NCI-H510A treated with DMSO at 0.1 percent for 48 hours (cell line): ENCODE measurements around the gene B3GNT9.

ENCODE experiments used
- DNase-seq: peaks from one replicate; lab custom pipeline; 2025; lab: John Stamatoyannopoulos, UW

The B3GNT9 gene

DNA sequence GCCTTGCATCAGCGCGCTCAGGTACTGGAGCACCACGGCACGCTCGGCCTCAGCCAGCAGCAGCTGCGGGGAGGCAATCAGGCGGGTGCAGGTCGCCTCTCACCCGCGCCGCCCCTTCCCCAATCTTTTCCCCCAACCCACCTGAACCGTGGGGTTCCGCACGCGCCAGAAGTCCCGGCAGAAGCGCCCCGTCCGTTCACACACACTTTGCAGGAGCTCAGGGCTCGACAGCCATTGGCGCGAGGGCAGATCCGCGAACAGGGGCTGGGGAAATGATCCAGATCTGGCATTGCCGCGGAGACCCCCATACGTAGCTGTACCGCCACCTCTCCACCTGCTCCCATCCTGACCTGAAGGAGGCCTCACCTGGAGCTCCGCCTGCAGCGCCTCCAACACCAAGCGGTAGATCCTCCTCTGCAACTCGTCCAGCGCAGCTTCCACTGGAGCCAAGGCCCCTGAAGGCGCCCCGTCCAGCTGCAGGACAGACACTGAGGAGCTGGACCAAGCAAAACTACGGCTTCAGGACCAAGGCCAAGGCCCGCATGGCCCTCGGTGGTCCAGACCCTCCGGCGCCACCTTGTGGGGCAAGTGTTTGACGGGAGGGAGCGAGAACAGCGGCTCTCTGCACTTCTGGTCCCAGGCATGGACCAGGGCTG, 34.3 kb upstream of the B3GNT9 start:
- DNase-seq: peak; percentile 32

DNA sequence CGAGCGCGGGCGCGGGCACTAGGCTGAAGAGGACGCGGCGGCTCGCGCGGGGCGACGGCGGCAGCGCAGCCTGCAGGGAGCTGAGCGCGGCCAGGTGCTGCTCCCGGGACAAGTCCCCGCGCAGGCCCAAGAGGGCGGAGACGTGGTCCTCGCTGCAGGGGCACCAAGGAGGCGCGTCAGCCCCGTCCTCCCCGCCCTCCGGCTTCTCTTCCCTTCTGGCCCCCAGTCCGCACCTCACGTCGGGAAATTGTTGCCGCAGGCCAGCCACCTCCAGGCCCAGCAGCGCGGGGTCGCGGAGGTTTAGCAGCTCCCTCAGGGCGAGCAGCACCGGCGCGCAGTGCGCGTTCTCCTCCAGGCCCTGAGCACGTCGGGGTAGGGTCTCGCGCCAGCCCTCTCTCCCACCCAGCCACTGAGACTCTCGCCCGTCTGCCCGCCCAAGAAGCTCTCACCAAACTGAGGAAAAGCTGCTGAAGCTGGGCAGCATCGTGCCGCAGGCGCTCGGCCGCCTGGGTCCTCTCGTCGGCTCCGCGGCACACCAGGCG, 33.7 kb upstream of the B3GNT9 start:
- no peak for DNase-seq

DNA sequence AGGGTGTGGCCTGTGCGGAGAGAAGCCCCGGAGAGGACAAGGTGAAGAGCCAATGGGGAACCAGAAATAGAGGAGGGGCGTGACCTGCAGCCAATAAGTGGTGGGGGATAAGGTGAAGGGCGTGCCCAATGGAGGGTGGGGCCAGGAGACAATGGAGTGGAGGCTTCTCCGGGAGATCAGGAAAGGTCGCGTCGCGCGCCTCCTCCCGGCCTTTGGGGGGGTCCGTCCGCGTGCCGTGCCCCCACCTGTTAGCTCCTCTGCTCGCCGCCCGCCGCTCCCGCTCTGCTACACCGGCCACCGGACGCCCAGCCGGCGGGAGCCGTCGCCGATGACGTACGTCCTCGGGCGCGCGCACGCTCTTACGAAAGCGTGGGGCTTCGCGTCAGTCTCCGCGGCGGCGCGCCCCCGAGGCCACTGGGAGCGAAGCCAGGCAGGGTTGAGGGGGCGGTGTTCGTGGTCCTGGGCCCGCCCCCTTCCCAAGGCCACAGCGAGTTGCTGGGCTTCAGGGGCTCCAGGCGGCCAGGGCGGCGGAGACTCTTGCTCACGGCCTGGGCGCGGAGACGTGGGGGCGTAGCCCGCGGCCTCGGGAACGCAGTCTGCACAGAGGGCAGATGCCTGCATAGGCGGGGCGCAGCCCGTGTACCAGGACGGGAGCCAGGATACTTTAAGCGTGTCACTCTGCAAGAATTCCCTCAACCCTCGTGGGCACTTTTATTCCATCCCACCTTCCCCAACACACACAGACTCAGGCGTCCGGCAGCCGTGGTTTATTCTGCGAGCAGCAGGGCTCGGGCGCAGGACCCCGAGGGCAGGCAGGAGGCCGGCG, 33.0 kb upstream of the B3GNT9 start, which contains the start of gene MATCAP1:
MATCAP1 (minus strand) TSS at position 337 of the 826 bp plus-strand sequence. CDS start 3,353 bp downstream, outside the sequence.
- DNase-seq: peak; percentile 93

DNA sequence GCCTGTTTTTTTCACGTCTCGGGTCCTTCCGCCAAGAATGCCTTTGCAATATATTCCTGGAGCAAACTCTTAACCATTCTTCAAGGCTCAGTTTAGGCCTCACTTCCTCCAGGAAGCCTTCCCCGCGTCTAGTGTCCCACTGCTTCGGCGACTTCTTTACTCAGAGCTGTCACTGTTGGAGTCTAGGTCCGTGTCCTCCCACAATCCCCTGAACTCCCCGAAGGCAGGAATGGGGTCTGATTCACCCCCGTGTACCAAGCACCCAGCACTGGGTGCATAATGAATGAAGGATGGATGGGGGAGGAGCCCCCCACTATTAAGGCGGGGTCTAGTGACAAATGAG, 32.5 kb upstream of the B3GNT9 start:
- DNase-seq: no peak

DNA sequence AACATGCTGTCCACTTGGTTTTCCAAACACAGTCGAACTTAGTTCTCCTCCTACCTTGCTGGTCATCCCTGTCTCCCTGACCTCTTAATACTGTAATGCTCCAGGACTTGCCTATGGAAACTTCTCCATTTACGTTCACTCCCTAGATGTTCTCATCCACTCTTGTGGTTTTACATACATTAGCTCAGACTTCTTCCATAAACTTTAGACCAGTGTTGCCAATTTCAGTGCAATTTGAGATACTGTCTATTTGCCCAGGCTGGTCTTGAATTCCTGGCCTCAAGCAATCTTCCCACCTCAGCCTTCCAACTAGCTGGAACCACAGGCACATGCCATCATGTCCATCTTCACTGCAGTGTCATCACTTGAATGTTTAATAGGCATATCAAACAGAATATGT, 31.5 kb upstream of the B3GNT9 start:
- no peak for DNase-seq

DNA sequence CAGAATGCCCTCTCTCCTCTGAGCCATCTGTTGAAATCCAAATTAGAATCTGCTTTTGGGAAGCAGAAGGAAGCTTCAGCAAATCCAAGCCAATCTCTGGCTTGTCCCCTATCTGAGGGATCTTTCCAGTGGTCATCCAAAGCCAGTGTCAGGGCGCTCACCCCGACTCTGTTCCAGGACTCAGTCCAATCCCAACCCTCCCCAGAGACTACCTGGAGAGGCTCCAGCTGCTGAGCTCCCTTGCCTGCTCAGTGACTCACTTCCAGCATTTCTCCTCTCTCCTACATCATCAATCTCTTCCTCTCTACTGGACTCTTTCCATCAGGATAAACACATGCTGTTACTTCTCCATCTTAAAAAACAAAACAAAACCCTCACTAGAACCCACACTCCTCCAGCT, 30.5 kb upstream of the B3GNT9 start:
- no peak for DNase-seq

DNA sequence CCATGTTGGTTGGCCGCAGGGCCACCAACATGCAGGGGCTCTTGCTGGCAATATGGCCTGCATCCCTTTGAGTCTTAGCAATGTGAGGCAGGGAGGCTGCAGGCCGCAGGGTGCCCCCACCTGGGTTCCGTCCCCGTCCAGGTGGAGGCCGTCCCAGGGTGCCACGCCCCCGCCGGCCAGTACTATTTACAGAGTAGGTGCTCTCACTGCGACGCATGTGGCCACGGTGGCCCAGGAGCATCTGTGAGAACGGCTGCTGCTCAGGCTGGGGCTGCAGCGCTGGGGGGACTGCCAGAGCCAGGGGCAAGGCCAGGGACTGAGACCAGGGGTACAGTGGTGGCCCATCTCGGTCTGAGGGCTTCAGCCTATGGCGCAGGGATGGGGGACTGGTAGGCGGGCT, 29.4 kb upstream of the B3GNT9 start:
- no peak for DNase-seq

DNA sequence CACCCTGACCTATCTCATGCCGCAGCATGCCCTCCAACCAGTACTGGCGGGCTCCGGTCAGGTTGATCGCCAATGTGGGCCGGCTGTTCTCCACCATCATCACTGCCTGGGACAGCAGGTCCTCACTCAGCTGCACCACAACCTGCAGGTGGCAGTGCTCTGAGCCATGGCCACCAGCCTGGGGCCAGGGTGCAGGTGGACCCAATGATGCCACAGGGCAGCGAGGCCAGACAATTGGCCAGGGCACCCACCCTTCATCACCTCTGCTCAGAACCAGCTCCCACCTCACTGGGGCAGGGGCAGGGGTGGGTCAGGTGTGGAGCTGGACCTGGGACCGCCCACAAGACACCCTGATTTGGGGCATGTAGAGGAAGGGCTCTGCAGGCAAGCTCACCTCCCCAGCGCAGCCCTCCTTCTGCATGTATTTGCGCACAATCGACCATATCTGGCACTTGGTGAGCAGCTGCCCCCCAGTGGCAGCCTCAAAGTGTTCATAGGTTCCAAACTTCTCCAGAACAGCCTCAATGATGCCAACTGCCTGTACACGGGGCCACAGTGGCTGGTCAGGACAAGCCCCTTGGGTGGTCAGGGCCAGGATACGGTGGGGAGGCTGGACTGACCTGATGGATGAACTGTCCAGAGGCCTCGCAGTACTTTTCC, 28.8 kb upstream of the B3GNT9 start:
- no peak for DNase-seq

DNA sequence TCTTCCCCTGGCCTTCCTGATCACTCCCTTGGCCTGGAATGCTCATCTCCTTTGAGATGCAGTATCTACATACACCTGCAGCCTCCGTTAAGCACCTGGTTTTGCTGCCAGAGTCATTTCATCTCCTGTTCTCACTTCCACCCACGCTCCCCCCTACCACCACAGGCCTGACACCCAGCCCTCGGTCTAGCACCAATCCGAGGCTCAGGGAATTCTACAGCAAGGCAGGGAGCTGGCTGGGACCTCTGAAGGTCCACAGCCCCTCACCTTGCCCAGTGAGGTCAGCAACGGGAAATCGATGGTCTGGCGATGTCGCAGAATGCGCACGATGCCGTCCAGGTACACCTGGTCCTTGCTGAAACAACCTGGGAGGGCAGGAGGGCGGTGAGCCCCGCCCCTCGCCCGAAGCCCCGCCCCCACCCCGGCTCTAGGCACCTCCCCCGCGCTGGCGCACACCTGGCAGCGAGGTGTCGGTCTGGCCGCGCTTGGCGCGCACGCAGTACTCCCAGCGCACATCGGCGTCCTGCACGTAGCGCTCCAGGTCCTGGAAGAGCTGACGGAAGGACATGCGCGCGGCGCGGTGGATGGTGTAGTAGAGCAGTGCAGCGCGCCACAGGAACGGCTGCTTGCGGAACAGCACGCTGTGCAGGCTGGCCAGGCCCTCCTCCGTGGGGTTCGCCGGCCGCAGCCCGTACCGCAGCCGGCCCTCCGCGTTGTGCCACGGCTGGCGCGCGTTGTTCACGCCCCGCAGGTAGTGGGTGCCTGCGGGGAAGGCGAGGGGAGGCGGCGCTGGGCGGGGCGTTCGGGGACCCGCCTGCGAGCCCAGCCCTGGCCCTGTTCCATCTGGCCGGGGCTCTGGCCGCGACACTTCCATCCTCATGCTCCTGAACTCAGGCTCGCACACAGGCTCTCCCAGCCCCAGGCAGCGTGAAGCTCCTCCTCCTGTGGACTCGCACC, 27.2 kb upstream of the B3GNT9 start:
- peak; percentile 85 for DNase-seq

DNA sequence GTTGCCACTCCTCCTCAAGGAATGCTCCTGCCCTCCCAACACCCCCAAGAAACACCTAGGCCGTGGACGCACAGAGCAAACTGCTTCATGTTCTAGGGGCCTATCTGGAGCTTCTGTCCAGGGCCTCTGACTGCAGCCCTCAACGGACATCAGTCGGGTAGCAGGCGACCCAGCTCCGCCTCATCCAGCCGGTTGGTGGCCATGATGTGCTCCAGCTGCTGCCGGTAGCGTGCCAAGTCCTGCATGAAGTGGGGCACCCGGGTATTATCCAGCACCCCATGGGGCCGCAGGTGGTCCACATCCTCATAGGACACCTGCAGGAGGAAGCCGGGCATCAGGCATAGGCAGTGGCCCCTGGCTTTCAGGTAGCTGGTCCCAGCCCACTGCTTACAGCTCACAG, 25.9 kb upstream of the B3GNT9 start:
- DNase-seq: no peak

DNA sequence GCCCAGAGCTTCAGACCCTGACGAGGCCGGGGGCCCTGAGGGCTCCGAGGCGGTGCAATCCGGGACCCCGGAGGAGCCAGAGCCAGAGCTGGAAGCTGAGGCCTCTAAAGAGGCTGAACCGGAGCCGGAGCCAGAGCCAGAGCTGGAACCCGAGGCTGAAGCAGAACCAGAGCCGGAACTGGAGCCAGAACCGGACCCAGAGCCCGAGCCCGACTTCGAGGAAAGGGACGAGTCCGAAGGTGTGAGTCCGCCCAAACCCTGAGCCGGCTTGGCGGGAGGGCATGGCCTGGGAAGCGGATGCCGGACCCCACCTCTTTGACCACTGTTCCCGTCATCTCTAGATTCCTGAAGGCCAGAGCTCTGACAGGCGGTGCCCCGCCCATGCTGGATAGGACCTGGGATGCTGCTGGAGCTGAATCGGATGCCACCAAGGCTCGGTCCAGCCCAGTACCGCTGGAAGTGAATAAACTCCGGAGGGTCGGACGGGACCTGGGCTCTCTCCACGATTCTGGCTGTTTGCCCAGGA, 24.0 kb upstream of the B3GNT9 start:
- DNase-seq: no peak

DNA sequence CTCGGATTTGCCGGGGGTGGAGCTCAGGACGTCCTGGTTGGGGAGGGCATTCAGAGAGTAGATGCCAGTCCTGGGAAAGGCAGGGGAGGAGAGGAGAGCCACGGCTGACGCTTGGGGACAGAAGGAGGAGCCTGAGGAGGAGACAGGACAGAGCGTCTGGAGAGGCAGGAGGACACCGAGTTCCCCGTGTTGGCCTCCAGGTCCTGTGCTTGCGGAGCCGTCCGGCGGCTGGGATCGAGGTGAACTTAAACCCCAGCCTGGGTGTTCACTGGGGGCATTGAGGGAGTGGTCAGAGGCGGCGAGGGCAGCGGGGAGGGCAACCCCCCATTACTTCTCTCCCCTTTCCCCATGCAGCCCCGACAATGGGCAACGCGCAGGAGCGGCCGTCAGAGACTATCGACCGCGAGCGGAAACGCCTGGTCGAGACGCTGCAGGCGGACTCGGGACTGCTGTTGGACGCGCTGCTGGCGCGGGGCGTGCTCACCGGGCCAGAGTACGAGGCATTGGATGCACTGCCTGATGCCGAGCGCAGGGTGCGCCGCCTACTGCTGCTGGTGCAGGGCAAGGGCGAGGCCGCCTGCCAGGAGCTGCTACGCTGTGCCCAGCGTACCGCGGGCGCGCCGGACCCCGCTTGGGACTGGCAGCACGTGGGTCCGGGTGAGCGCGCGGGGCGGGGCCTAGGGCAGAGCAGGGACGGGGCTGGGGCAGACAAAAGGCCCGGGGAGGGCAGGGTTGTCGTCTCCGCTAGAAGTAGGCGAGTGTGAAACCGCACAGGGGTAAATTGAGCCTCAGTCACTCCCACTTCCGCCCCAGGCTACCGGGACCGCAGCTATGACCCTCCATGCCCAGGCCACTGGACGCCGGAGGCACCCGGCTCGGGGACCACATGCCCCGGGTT, 23.3 kb upstream of the B3GNT9 start:
- peak; percentile 72 for DNase-seq

DNA sequence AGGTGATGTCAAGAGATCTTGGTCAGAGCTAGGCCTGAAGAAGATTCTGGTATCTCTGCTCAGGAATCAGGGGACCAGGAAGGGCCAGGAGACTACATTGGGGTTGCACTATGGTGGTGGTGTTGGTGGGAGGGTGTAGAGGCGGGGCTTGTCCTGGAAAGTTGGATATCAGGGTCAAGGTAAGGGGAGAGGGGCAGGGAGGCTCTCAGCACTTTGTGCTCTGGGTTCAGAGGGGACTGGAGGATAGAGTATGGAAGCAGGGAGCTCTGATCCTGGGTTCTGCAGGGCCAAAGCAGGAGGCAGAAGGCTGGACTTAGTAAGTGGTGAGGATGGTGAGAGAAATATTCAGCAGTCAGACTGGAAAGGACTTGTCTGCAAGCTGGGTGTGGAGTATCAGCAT, 22.5 kb upstream of the B3GNT9 start:
- DNase-seq: no peak

DNA sequence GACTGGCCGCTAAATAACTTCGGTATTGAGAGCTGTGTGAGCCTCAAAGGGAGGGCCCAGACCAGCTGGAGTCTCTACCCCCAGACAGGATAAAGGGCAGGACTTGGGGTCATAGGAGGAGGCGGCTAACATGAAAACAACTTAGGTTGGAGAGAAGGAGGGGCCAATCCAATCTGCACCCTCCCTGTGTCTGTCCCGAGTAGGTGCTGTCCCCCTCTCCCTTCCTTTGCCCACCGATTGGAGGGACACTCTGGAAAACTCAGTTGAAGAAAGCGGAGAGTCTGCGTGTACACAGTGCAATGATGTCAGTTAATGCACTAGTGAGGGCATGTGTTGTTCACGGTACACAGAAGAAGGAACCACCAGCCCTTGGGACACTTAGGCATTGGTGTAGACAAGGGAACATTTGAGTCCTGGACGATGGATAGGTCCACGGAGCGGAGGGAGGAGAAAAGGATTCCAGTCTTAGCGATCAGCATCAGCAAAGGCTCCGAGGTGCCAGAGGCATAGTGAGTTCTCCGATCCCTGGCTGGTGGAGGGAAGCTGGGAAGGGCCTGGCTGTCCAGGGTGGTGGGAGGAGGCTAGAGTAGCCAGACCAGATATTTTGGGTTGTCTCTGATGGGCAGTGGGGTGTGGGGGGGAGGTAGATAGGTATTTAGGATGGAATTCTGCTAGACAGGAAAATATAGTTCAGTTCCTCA, 20.3 kb upstream of the B3GNT9 start:
- no peak for DNase-seq

DNA sequence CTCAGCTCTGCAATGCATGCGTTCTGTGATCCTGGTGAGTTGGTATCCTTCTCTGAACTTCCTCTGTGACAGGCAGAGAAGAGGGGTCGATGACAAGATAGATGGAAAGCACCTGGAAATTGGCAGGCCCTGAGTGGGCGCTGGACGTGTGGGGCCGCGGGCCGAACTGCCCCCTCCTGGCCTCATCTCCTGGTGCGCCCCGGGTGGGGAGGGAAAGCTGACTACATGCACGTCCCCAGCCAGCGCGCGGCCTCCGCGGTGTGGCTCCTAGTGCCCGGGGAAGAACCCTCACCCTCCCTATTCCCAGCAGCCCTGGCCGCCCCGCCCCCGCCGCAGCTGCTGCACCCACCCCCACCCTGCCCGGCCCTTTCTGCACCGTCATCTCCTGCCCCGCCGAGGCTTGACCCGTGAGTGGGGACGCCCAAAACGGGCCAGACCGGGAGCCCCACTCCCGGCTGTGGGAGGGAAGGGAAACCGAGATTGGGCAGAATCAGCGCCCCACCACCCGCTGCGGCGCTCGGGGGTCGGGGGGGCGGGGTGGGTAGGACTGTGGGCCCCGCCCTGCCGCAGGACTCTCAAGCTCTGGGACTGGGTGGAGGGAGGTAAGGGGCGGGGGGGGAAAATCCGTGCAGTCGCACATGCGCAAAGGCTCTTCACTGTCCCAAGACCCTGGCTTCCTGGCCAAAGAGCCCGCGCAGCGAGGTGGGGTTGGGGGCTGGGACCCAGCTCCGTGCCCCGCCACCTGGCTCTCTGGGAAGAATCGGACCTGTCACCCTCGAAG, 19.6 kb upstream of the B3GNT9 start, which contains the start of gene NOL3:
NOL3 (plus strand) TSS at position 371 of the 781 bp plus-strand sequence.
- peak; percentile 69 for DNase-seq

DNA sequence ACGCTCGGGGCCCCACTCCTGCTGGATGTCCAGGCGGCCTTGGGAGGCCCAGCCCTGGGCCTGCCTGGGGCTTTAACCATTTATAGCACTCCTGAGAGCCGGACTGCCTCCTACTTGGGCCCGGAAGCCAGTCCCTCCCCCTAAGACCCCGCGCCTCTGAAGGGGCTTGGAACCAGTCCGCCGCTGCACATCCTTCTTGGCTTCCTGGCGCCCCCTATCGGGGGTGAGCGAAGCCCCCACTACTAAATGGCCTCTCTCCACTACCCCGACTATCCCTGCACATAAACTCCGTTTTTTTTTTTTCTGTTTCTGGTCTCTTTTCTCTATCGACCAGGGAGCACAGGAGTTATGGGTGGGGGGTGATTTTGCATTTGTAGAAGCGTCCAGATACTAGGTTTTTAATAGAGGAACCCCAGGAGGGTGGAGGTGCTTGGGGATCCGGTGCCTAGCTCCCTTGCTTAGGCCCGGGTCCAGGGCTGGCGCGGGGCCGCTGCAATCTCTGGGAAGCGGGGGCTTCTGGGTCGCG, 18.9 kb upstream of the B3GNT9 start:
- peak; percentile 19 for DNase-seq

DNA sequence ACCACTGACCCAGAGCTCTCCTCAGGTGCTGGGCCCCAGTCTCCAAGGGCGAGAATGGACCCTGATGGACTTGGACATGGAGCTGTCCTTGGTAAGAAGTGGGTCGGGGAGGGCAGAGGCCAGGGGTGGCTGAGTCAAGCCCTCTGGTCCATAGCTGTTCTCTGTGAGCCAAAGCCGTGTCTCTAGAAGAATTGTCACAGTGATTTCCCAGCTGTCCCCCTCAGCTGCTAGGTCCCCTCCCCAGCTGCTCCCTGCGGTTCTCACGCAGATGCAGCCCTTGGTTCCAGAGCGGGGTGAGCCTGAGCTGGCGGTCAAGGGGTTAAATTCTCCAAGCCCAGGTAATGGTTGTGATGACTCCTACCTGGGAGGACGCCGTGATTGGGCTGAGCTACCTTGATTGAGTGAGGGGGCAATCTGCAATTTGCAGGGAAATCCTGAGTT, 18.2 kb upstream of the B3GNT9 start:
- DNase-seq: no peak

DNA sequence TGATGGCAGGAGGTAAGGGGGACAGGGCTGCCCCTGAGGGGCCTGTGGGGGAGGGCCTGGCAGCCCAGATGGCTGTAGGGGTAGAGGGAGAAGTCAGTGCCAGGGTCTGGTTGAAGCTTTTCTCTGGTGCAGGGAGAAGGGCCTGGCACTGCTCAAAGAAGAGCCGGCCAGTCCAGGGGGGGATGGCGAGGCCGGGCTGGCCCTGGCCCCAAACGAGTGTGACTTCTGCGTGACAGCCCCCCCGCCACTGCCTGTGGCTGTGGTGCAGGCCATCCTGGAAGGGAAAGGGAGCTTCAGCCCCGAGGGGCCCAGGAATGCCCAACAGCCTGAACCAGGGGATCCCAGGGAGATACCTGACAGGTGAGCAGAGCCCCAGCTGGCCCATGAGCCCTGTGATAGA, 16.8 kb upstream of the B3GNT9 start:
- no peak for DNase-seq
